ENCODE measurements around the gene SERTAD1. TPM values are rescaled to one million over a fixed set of nuclear protein-coding genes. Genes with fewer than 3 reads are reported as not detected.
A peak's percentile ranks its signal among the peaks of the same experiment; 100 is the strongest.

The SERTAD1 gene
- total and polyA plus RNA-seq, 11 donors = 7.6 to 40.2 (median 11.5) TPM

GRCh38 chr19:40423938-40424337 lies 1.9 kb downstream of the SERTAD1 start:
- H3K27ac ChIP-seq = peak overlapping the region; percentile 92 to 100 (median 99)
- intact Hi-C loops (cut with DNase I) = loop anchor here in 3 of 10 donors (2.0 to 10.0 kb wide), 6 partner anchors 41 to 383 kb away; partner anchors contain the start of genes BLVRB (in 2 of the 3), C19orf47 (in 2 of the 3), PLD3 (in 2 of the 3) and LTBP4 (in 1 of the 3)
- H3K27me3 ChIP-seq = no peaks in the 10 kb centered on the region
- H3K36me3 ChIP-seq = peaks cover 3 to 24% (median 16%) of the 10 kb centered on the region in 9 donors
- ATAC-seq (no peak), DNase-seq (no peak)
- H3K4me1 ChIP-seq = peaks cover 0 to 49% (median 33%) of the 10 kb centered on the region in 12 donors
- whole genome bisulfite sequencing, 4 donors = 94 to 97% (median 95%) methylated on average over 6 of the region's 6 CpGs
- TF ChIP-seq POLR2A (IDR thresholded peaks at IDR 0.05) (no peak), CTCF (IDR thresholded peaks at IDR 0.05) (no peak)
- peak overlapping the region in 11 of 12 donors; percentile 58 to 98 (median 91) for H3K4me3 ChIP-seq
- H3K9me3 ChIP-seq = no peaks in the 10 kb centered on the region

GRCh38 chr19:40422748-40423566 lies 2.8 kb downstream of the SERTAD1 start:
- peak overlapping the region in 11 of 12 donors; percentile 9 to 100 (median 99) for H3K27ac ChIP-seq
- H3K36me3 ChIP-seq = peaks cover 3 to 24% (median 16%) of the 10 kb centered on the region in 9 donors
- WGBS, 4 donors = 78 to 86% (median 84%) methylated on average over 12 to 31 of the region's 31 CpGs
- H3K27me3 ChIP-seq = no peaks in the 10 kb centered on the region
- TF ChIP-seq CTCF (IDR thresholded peaks at IDR 0.05) = no peak
- TF ChIP-seq POLR2A (IDR thresholded peaks at IDR 0.05) = no peak
- intact Hi-C loops (cut with DNase I) = loop anchor here in 3 of 10 donors (5.0 to 10.0 kb wide), 5 partner anchors 76 to 384 kb away; partner anchors contain the start of genes C19orf47 (in 2 of the 3), PLD3 (in 2 of the 3) and LTBP4 (in 1 of the 3)
- no peak for DNase-seq
- no peak for ATAC-seq
- H3K9me3 ChIP-seq = no peaks in the 10 kb centered on the region
- H3K4me3 ChIP-seq = peak overlapping the region in 2 of 12 donors; percentile 5 to 91
- H3K4me1 ChIP-seq = peaks cover 0 to 49% (median 34%) of the 10 kb centered on the region in 12 donors

- ATAC-seq (no peak), DNase-seq (peak in 1 of 5 donors; percentile 17)
- Histone ChIP-seq H3K4me3 (peak overlapping the region in 9 of 12 donors; percentile 55 to 75 (median 65)), H3K36me3 (peaks cover 3 to 24% (median 16%) of the 10 kb centered on the region in 9 donors), H3K4me1 (peaks cover 0 to 56% (median 39%) of the 10 kb centered on the region in 12 donors), H3K27me3 (no peaks in the 10 kb centered on the region), H3K9me3 (no peaks in the 10 kb centered on the region), H3K27ac (peak overlapping the region; percentile 96 to 100 (median 99))
- intact Hi-C loops (cut with DNase I) = loop anchor here in 7 of 10 donors (1.0 to 10.0 kb wide), 9 partner anchors 11 to 385 kb away; partner anchors contain the start of genes C19orf47 (in 2 of the 7), PLD3 (in 2 of the 7), SERTAD3 (in 2 of the 7) and LTBP4 (in 1 of the 7)
- WGBS, 4 donors = 75 to 79% (median 76%) methylated on average over 15 to 16 of the region's 16 CpGs
- TF ChIP-seq CTCF (IDR thresholded peaks at IDR 0.05) (no peak), POLR2A (IDR thresholded peaks at IDR 0.05) (no peak)
Measured at GRCh38 chr19:40421993-40422747, 3.6 kb downstream of the SERTAD1 start.

Data from heart left ventricle (tissue), 16 donors.